Sigmoid colon (tissue), 7 donors: ENCODE results near the gene KMT2D. TPM values are rescaled to one million over a fixed set of nuclear protein-coding genes. Genes with fewer than 3 reads are reported as not detected.

Experiments used
- DNase-seq: peaks from one replicate; pipeline ENCODE4 v3.0.0-alpha.2; 2019
- H3K27ac ChIP-seq, 4 donors: fragments of 200-600 bp; sonication (generic); one replicate each; pipeline ENCODE4 v1.5.1; 2016 to 2019; ENCODE audit warnings: mild to moderate bottlenecking in 1 of 4
- H3K27me3 ChIP-seq, 3 donors: fragments of 200-600 bp; sonication (generic); one replicate each; pipeline ENCODE4 v1.5.1; 2019; ENCODE audit warnings: mild to moderate bottlenecking in 1 of 3
- H3K36me3 ChIP-seq, 4 donors: fragments of 200-600 bp; sonication (generic); one replicate each; pipeline ENCODE4 v1.5.1; 2016 to 2019
- H3K4me1 ChIP-seq, 4 donors: fragments of 200-600 bp; sonication (generic); one replicate each; pipeline ENCODE4 v1.5.1; 2017 to 2019
- H3K4me3 ChIP-seq, 4 donors: fragments of 200-600 bp; sonication (generic); one replicate each; pipeline ENCODE4 v1.5.1; 2017 to 2019; ENCODE audit warnings: mild to moderate bottlenecking in 2 of 4, moderate library complexity in 1 of 4
- H3K9me3 ChIP-seq, 4 donors: fragments of 200-600 bp in 3 of 4; sonication (generic) in 3 of 4; one replicate each; pipeline versions ENCODE4 v1.5.1 to v1.6.1; 2013 to 2019
- EP300 ChIP-seq, 4 donors: sonication (generic); formaldehyde crosslinking; IDR thresholded peaks; one replicate each; pipeline ENCODE4 v1.6.1; 2017; ENCODE audit warnings: antibody characterized with exemption in 4 of 4
- POLR2A ChIP-seq, 2 donors: fragments of 450-650 bp; IDR thresholded peaks; one replicate each; pipeline ENCODE4 v1.6.1; 2016; ENCODE audit warnings: antibody characterized with exemption in 2 of 2, mild to moderate bottlenecking in 2 of 2, moderate library complexity in 2 of 2
- POLR2AphosphoS5 ChIP-seq, 4 donors: sonication (generic); formaldehyde crosslinking; IDR thresholded peaks; one replicate each; pipeline ENCODE4 v1.6.1; 2017; ENCODE audit warnings: antibody characterized with exemption in 4 of 4
- WGBS, 2 donors: extraction: QIAGEN DNeasy Blood & Tissue Kit; methylation state at CpG; one replicate each; pipeline ENCODE4 v1.1.7; 2013; 5-methylcytosine and 5-hydroxymethylcytosine counted together
- intact Hi-C: fragments of 100-400 bp; cut with DNase I; formaldehyde crosslinking; loops from one replicate; pipeline ENCODE4 v1.15.1; 2023
- polyA plus RNA-seq, 3 donors: library from polyadenylated mRNA; stranded (reverse); fragments of 200-250 nt; gene quantifications; one replicate each; pipeline ENCODE4 v1.2.3, GENCODE V29; 2013
- total RNA-seq, 4 donors: library from RNA; depleted of rRNA; stranded (reverse); fragments of >200 nt; gene quantifications; one replicate each; pipeline ENCODE4 v1.1.0, GENCODE V29; 2016
- TF ChIP-seq, protein P1 (sequence below), 4 experiments: fragments of 450-650 bp in 3 of 4; fragments of 200-600 bp in 1 of 4; IDR thresholded peaks; one replicate each; pipeline ENCODE4 v1.5.1; 2016 to 2019; ENCODE audit warnings: antibody characterized with exemption in 4 of 4, mild to moderate bottlenecking in 3 of 4, moderate library complexity in 2 of 4
- donor health status: healthy with polysubstance abuse.
- donor health status: Bipolar disorder and iron deficiency.
- donor health status: healthy.

KMT2D gene
- total and polyA plus RNA-seq, 7 donors, result 1.8 to 61.8 (median 23.7) TPM

DNA sequence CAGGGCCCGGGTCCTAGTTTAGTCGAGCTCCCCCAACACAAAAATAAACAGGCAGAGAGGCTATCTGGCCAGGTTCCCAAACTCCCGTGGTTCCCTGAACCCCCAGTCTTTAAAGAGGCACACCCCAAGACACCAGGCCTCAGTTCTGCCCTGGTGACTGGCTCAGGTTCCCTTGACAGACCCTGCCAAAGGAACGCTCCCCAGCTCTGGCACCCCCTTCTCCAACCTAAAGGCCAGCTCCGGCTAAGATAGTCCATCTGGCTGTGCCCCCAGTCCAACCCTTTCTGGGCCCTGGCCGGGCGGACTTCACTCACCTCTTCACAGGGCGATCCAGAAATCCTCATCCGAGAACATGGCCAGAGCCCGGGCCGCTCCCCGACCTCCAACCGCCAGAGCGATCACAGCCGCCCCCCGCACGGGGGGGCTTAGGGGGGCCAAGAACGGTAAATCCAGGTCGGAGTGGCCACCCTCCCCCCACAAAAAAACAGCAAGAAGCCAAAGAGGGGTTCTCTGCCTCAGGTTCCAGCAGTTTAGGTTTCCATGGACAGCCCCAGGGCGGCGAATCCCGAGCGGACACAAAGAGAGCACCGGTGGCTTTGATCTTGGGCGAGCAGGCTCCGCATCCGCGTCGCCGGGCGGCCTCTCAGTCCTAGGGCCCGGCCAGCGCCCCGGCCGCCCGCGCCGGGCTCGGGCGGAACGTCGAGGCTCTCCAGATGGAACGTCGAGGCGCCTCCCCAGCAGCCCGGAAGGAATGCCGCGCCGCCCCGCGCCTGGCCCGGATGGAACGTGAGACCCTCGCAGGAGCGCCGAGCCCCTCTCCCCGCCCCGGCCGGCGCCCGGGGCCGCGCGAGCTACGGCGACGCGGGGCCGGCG, 1.1 kb downstream of the KMT2D start:
- Histone ChIP-seq H3K4me1 (peaks cover 0 to 60% (median 50%) of the 10 kb centered on the region in 4 donors), H3K9me3 (no peaks in the 10 kb centered on the region), H3K36me3 (peaks cover 0 to 7% (median 4%) of the 10 kb centered on the region in 4 donors), H3K4me3 (peak overlapping the region; percentile 87 to 100 (median 98)), H3K27ac (peak overlapping the region; percentile 94 to 99 (median 96)), H3K27me3 (no peaks in the 10 kb centered on the region)
- TF ChIP-seq POLR2A (IDR thresholded peaks at IDR 0.05), result no peak
- TF ChIP-seq, protein P1, sequence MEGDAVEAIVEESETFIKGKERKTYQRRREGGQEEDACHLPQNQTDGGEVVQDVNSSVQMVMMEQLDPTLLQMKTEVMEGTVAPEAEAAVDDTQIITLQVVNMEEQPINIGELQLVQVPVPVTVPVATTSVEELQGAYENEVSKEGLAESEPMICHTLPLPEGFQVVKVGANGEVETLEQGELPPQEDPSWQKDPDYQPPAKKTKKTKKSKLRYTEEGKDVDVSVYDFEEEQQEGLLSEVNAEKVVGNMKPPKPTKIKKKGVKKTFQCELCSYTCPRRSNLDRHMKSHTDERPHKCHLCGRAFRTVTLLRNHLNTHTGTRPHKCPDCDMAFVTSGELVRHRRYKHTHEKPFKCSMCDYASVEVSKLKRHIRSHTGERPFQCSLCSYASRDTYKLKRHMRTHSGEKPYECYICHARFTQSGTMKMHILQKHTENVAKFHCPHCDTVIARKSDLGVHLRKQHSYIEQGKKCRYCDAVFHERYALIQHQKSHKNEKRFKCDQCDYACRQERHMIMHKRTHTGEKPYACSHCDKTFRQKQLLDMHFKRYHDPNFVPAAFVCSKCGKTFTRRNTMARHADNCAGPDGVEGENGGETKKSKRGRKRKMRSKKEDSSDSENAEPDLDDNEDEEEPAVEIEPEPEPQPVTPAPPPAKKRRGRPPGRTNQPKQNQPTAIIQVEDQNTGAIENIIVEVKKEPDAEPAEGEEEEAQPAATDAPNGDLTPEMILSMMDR (IDR thresholded peaks at IDR 0.05), result no peak
- intact Hi-C loops, result loop anchor here (5.0 kb wide), 1 partner anchor 128 kb away; the partner anchor contains the start of gene TUBA1A
- WGBS, 2 donors, result 0 to 1% methylated on average over 70 of the region's 70 CpGs
- no peak for DNase-seq

DNA sequence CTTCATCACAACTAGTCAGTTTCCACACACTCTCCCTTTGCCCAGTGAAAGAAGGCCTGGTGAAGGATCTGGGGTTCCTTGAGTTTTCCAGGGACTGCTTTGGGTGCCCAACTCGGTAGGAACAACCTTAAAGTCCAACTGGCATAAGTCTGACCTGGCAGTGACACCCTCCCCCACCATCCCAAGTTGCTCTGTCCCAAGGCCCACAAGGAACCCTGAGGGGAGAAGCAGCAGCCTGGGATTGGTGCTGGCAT, 1.6 kb downstream of the KMT2D start:
- intact Hi-C loops, result no loop called here
- Histone ChIP-seq H3K36me3 (peaks cover 0 to 13% (median 9%) of the 10 kb centered on the region in 4 donors), H3K4me3 (peak overlapping the region; percentile 87 to 100 (median 98)), H3K4me1 (peaks cover 0 to 63% (median 50%) of the 10 kb centered on the region in 4 donors), H3K9me3 (no peaks in the 10 kb centered on the region), H3K27ac (peak overlapping the region; percentile 94 to 99 (median 96)), H3K27me3 (no peaks in the 10 kb centered on the region)
- no peak for DNase-seq
- no peak for TF ChIP-seq POLR2AphosphoS5 (IDR thresholded peaks at IDR 0.05)
- no peak for TF ChIP-seq POLR2A (IDR thresholded peaks at IDR 0.05)
- TF ChIP-seq, protein P1 (IDR thresholded peaks at IDR 0.05), result no peak
- no peak for TF ChIP-seq EP300 (IDR thresholded peaks at IDR 0.05)
- 0% methylated on average over 1 of the region's 1 CpG for WGBS, 2 donors

DNA sequence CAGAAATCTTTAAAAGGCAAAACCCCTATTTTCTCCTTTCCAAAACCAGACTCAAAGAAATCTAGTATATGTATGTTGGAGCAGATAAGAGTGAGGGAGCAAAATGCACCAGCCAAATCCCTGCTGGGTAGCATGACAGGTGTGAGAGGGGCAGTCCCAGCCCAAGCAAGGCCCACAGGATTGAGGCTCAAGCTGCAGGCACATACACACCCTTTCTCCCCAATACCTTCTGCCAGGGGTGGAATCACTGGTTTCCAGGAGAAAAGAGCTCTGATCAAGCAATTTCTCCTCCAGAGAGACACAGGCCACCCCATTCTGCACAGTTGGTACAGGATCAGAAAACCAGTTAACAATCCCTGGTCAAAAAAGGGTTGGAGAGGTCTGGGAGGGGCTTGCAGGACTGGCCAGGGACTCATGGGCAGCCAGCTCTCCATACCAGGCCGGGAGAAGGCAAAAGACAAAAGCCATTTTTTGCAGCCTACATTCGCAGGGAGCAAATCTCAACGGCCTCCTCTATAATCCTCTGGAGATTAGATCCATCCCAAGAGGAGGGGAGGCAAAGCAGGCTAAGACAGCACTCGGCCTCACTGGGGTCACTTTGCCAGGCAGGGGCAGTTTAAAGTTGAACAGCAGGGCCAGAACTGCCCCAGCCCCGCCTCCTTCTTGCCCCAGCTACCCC, 2.1 kb downstream of the KMT2D start:
- DNase-seq, result no peak
- Histone ChIP-seq H3K4me3 (peak overlapping the region; percentile 87 to 100 (median 98)), H3K27me3 (no peaks in the 10 kb centered on the region), H3K27ac (peak overlapping the region; percentile 6 to 99 (median 94)), H3K9me3 (no peaks in the 10 kb centered on the region), H3K4me1 (peaks cover 0 to 63% (median 50%) of the 10 kb centered on the region in 4 donors), H3K36me3 (peaks cover 4 to 17% (median 14%) of the 10 kb centered on the region in 4 donors)
- 4 to 10% methylated on average over 5 of the region's 5 CpGs for WGBS, 2 donors
- TF ChIP-seq POLR2A (IDR thresholded peaks at IDR 0.05) (no peak), POLR2AphosphoS5 (IDR thresholded peaks at IDR 0.05) (no peak), EP300 (IDR thresholded peaks at IDR 0.05) (no peak)
- TF ChIP-seq, protein P1 (IDR thresholded peaks at IDR 0.05), result no peak
- intact Hi-C loops, result no loop called here

DNA sequence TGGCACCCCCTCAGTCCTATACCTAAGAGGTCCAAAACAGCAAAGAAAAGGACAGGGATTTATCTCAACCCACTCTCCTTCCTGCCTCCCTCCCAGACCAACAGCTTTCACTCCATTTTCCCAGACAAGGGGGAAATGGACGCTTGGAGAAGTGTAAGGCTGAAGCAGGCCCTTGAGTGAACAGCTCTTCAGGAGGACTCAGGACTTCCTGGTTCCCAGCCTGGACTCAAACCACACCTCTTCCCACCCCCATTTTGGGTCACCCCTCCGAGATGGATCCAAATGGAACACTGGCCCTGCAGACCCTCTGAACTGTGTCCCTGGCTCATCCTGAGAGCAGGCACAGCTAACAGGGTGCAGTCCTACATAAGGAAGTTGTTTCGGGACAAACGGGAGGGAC, 2.7 kb downstream of the KMT2D start:
- TF ChIP-seq POLR2AphosphoS5 (IDR thresholded peaks at IDR 0.05), result no peak
- TF ChIP-seq EP300 (IDR thresholded peaks at IDR 0.05), result no peak
- TF ChIP-seq, protein P1 (IDR thresholded peaks at IDR 0.05), result no peak
- no peak for TF ChIP-seq POLR2A (IDR thresholded peaks at IDR 0.05)
- no peaks in the 10 kb centered on the region for H3K9me3 ChIP-seq
- H3K4me3 ChIP-seq, result peak overlapping the region; percentile 87 to 100 (median 98)
- no peak for DNase-seq
- H3K4me1 ChIP-seq, result peaks cover 0 to 63% (median 50%) of the 10 kb centered on the region in 4 donors
- WGBS, 2 donors, result 3 to 12% methylated on average over 4 of the region's 4 CpGs
- peaks cover 10 to 24% (median 20%) of the 10 kb centered on the region in 4 donors for H3K36me3 ChIP-seq
- peak overlapping the region; percentile 6 to 99 (median 94) for H3K27ac ChIP-seq
- intact Hi-C loops, result no loop called here
- H3K27me3 ChIP-seq, result no peaks in the 10 kb centered on the region
